ENCODE results near the gene CLMP.
"Not testable (repeated sequence)": the region's sequence is repeated elsewhere in the genome, so short reads cannot be mapped to it uniquely, and the experiment has no call there.

The CLMP gene

DNA sequence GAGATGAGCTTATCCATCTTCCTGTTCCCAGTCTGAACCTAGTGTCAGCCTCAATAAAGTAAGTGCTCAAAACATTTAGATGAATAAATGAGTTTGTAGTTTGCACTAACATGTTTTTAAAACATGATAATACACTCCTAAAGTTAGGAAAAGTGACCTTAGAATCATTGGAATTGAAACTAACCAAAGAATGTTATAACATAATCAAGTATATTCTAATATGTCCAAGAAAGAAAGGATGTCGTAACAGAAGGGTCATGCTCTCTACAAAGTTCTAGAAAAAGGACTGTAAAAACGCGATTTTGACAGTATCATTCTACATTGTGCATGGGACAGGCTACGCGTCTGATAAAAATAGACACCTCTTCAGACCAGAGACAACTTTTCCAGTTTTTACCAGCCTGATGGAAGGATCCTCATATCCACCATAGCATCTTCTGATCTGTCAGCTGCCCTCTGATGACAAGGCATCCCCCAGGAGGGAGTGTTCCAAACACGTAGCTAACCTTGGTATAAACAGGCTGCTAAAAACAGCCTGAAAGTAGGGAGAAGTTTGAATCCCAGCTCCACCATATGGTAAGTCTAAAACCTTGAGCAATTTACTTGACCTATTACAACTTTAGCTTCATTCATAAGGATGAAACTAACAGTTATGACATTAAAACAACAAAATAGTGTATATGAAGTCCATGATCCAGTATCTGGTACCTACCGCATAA lies 30.2 kb downstream of the CLMP start:
- DNase-seq, result no peak

DNA sequence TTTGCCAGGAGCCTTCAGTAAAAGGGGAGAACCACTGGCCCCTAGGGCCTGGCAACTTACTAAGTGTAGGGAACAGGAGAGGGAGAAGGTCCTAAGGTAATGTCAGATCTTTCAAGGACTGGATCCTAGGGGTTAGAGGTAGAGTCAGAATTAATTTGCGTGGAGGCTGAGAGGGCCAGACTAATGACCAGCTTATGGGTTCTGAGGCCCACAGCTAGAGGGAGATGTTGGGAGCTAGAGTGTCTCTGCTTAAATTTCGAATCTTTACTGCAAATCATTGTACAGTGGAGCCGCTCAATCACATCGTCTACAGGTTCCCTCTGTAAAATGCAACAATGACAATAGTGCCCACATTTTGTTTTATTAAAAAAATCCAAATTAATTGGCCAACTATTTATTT lies 31.4 kb downstream of the CLMP start:
- DNase-seq, result no peak

DNA sequence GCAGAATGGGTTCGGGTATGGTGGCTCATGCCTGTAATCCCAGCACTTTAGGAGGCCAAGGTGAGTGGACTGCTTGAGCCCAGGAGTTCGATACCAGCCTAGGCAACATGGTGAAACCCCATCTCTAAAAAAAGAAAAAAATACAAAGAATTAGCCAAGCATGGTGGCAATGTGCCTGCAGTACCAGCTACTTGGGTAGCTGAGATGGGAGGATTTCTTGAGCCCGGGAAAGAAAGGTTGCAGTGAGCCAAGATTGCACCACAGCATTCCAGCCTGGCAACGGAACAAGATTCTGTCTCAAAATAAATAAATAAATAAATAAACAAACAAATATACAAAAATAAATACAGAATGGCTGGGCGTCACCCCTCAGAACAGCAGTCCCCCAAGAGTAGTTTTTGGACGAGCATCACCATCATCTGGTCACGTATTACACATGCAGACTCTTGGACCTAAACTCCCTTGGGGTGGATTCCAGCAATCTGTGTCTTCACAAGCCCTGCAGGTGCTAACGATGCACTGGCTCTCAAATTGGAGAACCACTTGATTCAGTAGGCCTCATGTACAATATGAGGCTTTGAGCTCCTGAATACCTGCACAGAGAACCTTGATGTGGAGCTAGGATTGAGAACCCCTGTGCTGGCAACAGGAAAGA lies 33.5 kb downstream of the CLMP start:
- no peak for DNase-seq

DNA sequence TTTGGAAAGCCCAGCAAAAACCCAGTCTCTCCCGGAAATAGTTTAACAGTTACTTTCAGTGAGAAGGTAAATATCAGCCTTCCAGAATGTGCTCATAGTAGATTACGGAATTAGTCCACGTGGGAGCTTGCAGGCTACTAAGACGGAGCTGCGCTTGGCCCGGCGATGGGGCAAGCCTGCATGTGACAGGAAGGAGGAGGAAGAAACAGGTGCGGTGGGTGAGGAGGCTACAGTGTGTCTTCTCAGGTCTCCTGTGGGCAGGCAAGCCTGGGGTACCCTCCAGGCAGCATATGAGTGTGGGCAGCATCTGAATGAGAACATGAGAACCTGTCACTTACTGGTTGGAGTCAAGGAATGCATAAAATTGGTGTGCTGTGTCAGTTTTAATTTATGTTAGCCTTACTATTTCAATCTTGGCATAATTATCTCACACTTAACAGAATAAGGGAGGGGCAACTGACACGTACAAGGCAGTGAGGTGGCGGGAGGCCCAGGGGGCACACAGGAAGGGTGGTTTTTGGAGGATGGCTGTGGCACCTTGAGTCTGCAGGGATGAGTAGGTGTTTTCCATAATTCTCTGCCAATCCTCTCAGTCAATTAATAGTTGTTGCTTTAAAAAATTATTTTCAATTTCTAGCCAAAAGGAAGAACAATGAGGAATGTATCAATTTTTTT lies 35.7 kb downstream of the CLMP start:
- peak; percentile 20 for DNase-seq

DNA sequence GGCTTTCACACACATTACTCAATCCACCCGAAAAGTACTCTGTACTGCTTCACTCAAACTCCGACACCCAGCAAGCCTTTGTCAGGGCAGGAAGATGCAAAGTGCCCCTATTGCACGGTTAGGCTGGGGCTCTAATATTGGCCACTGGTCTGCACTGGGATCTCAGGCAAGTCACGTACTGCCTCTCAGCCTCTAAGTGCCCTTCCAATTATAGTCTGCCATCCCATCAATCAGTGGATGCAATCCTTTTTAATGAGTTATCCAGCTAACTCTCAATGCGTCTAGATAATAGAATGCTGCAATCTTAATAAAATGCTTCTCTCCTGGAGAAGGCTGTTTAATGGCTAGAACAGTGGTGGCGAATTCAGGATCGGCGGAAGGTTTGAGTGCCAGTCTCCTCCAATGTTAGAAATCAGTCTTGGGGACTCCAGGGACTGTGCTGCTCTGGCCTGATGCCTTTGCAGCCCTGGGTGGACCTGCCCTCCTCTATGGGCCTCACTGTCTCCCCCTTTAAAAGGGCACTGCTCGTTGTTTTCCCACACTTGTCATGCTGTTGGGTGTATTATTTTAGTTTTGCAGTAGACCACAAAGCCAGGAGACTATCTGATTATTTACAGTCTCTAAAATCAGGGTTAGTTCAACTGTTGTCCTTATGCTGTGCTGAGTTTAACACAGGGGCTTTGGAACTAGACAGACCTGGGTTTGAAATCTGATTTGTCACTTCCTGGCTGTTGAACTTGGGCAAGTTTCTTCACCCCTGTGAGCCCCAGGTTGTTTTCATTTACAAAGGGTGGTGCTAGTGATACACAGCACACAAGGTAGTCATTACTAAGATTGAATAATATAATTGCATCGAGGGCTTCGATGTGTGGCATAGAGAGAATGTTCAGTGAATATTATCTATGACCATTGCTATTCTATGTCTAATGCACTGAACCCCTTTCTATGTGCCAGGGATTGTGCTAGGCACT lies 36.7 kb downstream of the CLMP start:
- no peak for DNase-seq

DNA sequence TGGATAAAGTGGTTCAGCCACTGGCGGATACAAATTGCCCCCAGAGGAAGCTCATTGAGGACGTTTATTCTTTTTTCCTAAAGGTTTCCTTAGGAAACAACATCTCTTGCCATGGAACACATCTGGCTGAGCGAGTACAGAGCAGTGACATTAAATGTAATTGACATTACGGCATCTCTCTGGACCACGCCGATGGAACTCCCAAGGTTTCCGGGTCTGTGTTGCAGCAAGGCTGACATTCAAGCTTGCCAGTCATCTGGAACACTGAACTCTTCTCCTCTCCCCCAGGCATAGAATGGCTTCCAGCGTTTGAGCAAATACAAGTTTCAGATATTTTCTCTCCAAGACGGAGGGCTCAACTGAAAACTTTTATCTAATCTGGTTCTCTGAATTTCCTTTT lies 42.1 kb downstream of the CLMP start:
- DNase-seq, result no peak

DNA sequence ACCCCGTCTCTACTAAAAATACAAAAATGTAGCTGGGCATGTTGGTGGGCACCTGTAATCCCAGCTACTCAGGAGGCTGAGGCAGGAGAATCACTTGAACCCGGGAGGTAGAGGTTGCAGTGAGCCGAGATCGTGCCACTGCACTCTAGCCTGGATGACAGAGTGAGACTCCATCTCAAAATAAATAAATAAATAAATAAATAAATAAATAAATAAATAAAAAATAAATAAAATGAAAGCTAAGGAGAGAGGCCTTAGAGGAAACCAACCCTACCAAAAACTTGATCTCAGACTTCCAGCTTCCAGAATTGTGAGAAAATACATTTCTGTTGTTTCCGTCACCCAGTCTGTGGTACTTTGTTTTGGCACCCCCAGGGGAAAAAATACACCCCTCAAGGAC lies 42.7 kb downstream of the CLMP start:
- DNase-seq, result not testable (repeated sequence)

DNA sequence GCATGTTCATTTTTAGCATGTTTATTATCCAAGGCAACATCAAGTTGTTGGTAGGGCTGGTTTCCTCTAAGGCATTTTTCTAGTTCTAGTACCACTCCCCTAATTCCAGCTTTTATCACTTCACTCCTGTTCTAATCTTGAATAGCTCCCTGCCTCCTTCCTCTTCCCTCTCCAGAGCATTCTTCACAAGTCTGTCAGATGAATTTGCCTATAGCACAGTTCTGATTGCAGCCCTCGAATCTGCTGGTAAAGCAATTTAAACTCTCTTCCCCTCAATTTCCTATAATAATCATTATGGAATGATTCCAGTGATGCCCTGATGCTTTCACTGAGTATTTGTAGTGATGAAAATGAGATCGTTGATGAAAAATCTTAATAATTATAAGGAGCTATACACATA lies 43.3 kb downstream of the CLMP start:
- no peak for DNase-seq

DNA sequence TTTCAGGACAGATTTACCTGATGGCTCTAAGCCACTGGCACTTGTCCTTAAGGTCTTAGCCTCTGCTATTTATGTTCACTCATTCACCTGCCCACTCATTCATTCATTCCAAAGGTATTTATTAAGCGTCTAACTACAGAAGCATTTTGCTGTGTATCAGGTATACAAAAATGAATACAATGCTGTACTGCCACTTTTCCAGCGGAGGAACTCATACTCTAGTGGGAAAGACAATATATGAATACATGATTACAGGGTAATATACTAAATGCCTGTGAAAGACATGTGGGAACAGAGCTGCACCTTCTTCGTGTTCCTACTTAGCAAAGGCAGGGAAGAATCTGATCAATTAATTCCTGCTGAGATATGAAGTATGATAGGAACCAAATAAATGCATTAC lies 43.7 kb downstream of the CLMP start:
- no peak for DNase-seq

DNA sequence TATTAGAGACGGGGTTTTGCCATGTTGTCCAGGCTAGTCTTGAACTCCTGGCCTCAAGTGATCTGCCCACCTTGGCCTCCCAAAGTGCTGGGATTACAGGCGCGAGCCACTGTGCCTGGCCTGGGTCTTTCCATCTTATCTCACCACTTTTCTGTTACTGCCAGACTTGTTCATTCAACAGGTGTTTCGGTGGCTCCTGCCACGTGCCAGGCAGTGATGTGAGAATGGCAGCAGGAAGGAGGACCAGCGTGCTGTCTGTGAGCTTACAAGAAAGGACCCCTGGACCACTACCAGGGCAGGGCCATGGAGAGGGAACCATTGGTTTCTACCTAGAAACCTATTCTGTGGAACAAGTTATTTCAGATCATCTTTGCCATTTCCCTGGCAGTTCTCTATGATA lies 44.2 kb downstream of the CLMP start:
- no peak for DNase-seq

DNA sequence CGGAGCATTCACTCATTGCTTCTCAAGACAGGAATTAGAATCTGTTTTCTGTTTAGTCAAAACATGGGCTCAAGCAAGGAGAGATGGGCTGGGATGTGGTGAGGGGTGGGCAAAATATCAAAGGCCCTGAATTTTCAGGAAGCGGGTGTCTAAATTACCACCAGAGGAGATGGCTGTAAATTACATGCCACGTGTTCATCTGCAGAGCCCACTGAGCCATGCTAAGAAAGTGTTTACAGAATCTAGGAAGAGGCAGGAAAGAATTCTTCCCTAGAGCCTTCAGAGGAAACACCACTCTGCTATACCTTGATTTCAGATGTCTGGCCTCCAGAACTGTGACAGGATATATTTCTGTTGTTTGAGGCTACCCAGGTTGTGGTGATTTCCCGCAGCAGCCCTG lies 46.1 kb downstream of the CLMP start:
- DNase-seq, result no peak

DNA sequence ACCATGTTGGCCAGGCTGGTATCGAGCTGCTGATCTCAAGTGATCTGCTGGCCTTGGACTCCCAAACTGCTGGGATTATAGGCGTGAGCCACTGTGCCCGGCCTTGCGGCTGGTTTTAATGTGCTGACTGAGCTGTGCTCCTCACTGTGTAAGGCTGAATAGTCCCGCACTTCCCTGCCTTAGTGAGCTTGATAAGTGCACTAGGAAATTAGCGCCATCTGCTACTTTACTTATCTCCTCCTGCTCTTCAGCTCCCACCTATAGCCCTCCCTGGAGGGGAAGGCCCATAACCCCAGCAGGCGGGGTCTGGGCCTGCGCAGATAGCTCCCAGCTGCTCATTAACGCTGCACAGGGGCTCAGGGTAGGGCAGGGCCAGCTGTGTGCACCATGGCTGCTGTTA lies 49.4 kb downstream of the CLMP start:
- no peak for DNase-seq

DNA sequence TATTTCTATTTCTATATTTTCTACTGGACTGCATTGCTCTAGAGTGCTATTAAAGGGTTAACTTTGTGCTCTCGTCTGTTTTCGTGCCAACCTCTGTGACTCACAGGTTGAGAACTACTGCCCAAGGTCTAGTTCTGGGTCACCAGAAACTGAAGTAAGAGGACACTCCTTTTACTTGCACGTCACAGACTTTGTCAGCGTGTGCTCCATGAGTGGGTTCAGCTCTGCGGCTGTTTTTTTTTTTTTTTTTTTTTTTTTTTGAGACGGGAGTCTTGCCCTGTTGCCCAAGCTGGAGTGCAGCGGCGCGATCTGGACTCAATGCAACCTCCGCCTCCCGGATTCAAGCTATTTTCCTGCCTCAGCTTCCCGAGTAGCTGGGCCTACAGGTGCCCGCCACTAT lies 49.8 kb downstream of the CLMP start:
- no peak for DNase-seq

DNA sequence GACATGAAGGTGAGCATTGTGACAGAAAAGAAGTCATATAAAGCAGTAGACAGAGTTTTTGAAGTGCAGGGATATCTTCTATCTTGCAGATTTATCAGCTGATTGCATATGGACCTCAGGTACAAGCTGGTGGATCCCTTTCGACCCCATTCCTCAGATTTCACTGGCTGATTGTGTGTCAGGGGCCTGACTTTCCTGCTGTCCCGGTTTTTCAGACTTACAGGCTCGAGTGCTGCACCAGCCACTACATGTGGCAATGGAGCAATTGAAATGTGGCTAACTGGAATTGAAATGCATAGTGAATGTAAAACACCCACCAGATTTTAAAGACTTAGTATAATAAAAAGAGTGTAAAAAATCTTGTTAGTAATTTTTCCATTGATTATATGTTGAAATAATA lies 50.3 kb downstream of the CLMP start:
- no peak for DNase-seq

DNA sequence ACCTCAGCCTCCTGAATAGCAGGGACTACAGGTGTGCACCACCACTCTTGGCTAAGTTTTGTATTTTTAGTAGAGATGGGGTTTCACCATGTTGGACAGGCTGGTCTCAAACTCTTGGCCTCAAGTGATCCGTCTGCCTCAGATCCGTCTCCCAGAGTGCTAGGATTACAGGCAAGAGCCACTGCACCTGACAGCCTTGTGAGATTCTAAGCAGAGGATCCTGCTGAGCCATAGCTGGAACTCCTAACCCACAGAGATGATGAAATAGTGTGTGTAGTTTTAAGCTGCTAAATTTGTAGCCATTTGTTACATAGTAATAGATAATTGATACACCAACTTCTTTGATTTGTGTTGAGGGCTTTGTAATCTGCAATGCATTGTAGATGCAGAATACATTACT lies 51.1 kb downstream of the CLMP start:
- no peak for DNase-seq

DNA sequence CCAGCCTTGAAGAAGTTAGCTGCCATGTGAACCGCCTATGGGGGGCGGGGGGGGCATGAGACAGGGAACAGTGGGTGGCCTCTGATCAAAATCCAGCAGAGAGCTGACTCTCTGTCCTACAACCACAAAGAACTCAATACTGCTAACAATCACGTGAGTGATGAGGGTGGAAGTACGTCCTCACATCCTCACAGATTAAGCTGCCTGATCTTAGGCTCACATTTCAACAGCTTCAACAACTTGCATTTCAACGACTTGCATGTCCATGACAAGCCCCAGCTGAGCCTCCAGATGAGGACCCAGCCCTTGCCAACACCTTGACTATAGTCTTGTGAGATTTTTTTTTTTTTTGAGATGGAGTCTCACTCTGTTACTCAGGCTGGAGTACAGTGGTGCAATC lies 51.6 kb downstream of the CLMP start:
- DNase-seq, result no peak

DNA sequence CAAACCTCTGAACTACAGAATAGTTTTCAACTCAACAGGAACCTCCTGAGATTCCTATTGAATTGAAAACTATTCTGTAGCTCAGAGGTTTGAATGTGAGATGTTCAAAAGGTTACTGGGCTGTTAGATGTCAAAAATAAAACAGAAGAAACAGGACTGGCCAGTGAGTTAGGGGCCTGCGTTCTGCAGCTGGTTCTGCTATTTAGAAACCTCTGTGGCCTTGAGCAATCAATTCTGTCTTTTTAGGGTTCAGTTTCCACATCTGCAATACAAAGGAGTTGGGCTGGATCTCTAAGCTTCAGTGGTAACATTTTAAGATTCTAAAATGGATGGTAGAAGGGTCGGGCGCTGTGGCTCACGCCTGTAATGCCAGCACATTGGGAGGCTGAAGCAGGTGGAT lies 55.8 kb downstream of the CLMP start:
- no peak for DNase-seq

DNA sequence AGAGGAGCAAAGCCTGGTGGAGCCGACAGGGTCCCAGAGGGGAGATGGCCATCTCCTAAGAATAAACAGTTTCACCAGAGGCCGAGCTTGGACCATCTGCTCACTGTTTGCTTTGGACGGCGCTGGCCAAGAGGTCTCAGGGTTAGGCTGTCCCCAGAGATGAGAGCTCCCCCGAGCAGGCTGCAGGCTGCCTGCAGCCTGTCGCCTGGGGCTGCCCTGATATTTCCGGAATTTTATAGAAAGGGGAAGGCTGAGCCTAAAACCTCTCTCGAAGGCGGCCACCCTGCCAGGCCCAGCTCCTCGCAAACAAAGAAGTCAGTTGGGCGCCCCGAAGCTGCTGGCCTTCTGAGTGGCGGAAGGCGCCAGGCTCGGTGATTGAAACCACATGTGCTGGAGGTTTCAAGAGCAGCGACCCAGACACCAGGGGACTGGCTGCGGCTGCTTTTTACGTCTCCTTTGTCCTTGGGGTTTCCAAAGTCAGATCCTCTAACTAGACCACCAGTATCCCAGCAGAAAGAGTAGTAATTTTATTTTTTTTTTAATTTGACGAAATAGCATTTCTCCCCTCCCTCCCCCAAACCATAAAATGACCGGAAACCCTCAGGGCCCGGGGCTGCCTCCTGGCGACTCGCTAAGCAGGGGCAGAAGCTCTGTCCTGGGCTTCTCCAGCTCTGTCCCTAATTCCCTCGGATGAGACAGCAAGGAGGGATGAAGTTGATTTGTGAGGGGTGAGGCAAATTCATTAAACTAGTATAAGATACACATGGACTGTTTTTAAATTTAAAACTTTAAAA lies 57.4 kb downstream of the CLMP start:
- no peak for DNase-seq

DNA sequence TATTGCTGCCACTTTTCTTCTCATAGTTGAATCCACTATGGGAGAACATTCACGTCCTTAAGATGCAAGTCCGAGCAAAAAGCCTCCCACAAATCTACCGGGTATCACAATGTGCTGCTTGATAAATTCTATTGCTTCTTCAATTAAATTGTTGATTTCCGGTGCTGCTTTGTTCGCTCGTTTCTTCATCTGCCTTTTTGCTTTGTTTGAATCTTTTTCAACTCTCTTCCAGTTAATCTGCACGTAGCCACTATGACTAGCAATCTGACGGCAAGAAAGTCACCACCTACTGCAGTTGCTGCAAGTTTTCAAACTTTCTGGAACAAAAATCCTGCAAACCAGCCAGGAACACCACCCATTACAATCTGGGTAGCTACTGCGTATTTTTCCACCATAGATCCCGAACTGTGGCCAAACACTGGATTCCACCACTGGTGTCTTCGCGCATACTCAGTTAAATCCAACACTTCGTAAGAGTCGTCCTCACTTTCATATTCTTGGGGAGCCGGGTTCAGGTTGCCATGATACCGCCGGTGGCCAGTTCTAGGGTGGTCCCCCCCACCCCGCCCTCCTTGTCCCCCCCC lies 59.1 kb downstream of the CLMP start:
- DNase-seq, result no peak

DNA sequence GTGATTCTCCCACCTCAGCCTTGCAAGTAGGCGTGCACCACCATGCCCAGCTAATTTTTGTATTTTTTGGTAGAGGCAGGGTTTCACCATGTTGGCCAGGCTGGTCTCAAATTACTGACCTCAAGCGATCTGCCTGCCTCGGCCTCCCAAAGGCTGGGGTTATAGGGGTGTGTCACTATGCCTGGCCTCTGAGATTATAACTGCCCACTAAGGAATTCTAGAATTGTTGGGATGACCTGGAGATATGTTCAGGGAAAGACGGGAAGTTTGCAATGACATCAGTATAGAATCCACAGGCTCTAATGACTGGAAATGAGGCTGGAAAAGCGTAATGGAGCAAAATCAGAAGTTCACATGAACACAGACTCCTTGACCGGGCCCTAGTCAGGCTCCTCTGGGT lies 62.2 kb downstream of the CLMP start:
- no peak for DNase-seq

DNA sequence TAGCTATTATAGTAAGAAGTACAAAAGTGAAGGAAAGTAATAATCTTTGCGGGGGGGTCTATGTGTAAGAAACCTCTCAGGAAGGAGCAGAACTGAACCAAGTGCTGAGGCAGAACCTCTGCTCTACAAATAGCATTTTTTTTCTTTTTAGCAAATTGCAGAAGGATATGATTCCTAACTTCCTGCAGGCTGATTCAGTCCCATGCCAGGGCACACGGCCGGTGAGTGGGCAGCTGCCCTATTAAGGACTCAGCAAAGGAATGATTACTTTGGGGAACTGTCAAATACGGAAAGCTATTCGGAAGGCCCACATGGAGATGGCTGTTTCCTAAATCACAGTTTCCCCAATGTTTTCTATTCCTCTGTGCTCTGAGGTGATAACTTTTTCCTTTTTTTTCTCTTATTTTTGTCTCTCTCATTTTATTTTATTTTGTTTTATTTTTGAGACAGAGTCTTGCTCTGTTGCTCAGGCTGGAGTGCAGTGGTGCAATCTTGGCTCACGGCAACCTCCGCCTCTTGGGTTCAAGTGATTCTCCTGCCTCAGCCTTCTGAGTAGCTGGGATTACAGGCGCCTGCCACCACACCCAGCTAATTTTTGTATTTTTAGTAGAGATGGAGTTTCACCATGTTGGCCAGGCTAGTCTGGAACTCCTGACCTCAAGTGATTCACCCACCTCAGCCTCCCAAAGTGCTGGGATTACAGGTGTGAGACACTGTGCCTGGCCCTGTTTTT lies 62.8 kb downstream of the CLMP start:
- not testable (repeated sequence) for DNase-seq
